H1 (cell line): ENCODE data around the gene TAS2R1. TPM values are rescaled to one million over a fixed set of nuclear protein-coding genes. Genes with fewer than 3 reads are reported as not detected.

ENCODE experiments used
- SAP30 ChIP-seq: fragments of 300-600 bp; sonication (generic); IDR thresholded peaks from 2 replicates; pipeline ENCODE4 v1.7.1; 2012; ENCODE audit warnings: low read length, moderate library complexity, mild to moderate bottlenecking, inconsistent platforms; ENCODE audit not compliant: insufficient read depth, insufficient replicate concordance
- SIRT6 ChIP-seq: IDR thresholded peaks from one replicate; pipeline ENCODE4 v1.7.1; 2012; ENCODE audit warnings: low read length, inconsistent platforms
- polyA plus RNA-seq, 7 experiments: library from polyadenylated mRNA; depleted of rRNA in 3 of 7; stranded (reverse) in 5 of 7; unstranded in 2 of 7; fragments of >200 nt in 5 of 7; fragments of 200-250 nt in 2 of 7; gene quantifications; 1 replicate in 5 of 7; 2 replicates in 1 of 7; 4 replicates in 1 of 7; pipeline versions ENCODE4 v1.2.1 to v1.2.3, GENCODE V29; 2011 to 2013; ENCODE audit warnings: missing spikeins in 2 of 7, mixed read lengths in 2 of 7
- total RNA-seq: library from RNA; stranded (reverse); fragmentation: NEBNext Ultra II Directional; extraction: Animal tissue kit (Norgen Biotek cat#: 25700); gene quantifications from 2 replicates; pipeline ENCODE4 v1.2.1, GENCODE V29; 2021

The TAS2R1 gene
- total and polyA plus RNA-seq, 2 of the 8 experiments (the other 6 are each of a cell fraction or from before 2014, with no cell fraction given) = not detected

DNA sequence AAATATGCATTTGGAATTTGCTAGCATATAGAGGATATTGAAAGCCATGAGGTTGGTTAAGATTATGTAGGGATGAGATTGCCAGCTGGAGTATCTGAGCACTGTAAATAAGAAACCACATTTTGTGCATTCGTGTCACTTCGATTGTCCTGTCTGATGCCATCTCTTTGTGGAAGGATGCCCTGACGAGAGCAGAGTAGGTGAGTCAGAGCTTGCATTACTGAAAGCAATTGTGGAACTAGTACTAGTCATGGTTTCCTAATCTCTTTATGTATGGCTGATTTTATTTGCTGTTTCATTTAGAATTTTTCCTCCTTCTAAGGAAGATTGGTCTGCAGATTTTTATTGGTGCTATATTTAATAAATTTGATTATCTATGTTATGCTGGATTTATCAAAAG is 14.5 kb upstream of the TAS2R1 start (continued):
- no peak for TF ChIP-seq SAP30
- TF ChIP-seq SIRT6 = no peak
